GM19351 (cell line): ENCODE data around the gene KRTAP10-1.
A peak's percentile ranks its signal among the peaks of the same experiment; 100 is the strongest.

ENCODE experiments used
- ATAC-seq: cut with Tn5 transposase; IDR thresholded peaks from one replicate; pipeline ENCODE4 v1.9.1; 2021; ENCODE audit warnings: mild to moderate bottlenecking, moderate library complexity; ENCODE audit not compliant: unreplicated experiment

The KRTAP10-1 gene

GRCh38 chr21:44517175-44517899 lies 22.7 kb downstream of the KRTAP10-1 start:
- ATAC-seq, result peak; percentile 63

GRCh38 chr21:44516828-44517174 lies 23.2 kb downstream of the KRTAP10-1 start:
- no peak for ATAC-seq

GRCh38 chr21:44516342-44516741 lies 23.7 kb downstream of the KRTAP10-1 start:
- no peak for ATAC-seq

- ATAC-seq, result no peak
These were observed 24.4 kb downstream of the KRTAP10-1 start for GRCh38 chr21:44515359-44516165.

- ATAC-seq, result no peak
These were observed 25.1 kb downstream of the KRTAP10-1 start for GRCh38 chr21:44514746-44515358.

- no peak for ATAC-seq
These were observed 25.8 kb downstream of the KRTAP10-1 start for GRCh38 chr21:44514218-44514520.

- ATAC-seq, result no peak
These were observed 26.4 kb downstream of the KRTAP10-1 start for GRCh38 chr21:44513389-44514217.

GRCh38 chr21:44512496-44513388 lies 27.3 kb downstream of the KRTAP10-1 start:
- ATAC-seq, result no peak

GRCh38 chr21:44511938-44512275 lies 28.1 kb downstream of the KRTAP10-1 start:
- no peak for ATAC-seq

- ATAC-seq, result no peak
These were observed 28.6 kb downstream of the KRTAP10-1 start for GRCh38 chr21:44511219-44511937.

- no peak for ATAC-seq
These were observed 29.3 kb downstream of the KRTAP10-1 start for GRCh38 chr21:44510508-44511218.

GRCh38 chr21:44510109-44510507 lies 29.9 kb downstream of the KRTAP10-1 start:
- ATAC-seq, result no peak

- ATAC-seq, result no peak
These were observed 30.5 kb downstream of the KRTAP10-1 start for GRCh38 chr21:44509539-44509938.

- ATAC-seq, result no peak
These were observed 31.1 kb downstream of the KRTAP10-1 start for GRCh38 chr21:44508711-44509445.

GRCh38 chr21:44508426-44508710 lies 31.6 kb downstream of the KRTAP10-1 start:
- ATAC-seq, result no peak

- ATAC-seq, result no peak
These were observed 32.1 kb downstream of the KRTAP10-1 start for GRCh38 chr21:44507673-44508425.

GRCh38 chr21:44506279-44507255 lies 33.4 kb downstream of the KRTAP10-1 start:
- ATAC-seq, result no peak
